H1 (cell line): ENCODE measurements around the gene TUT7. TPM values are rescaled to one million over a fixed set of nuclear protein-coding genes. Genes with fewer than 3 reads are reported as not detected.

Experiments
- CTCF ChIA-PET: fragments of 300-600 bp; sonication (Branson Sonifier 250); formaldehyde crosslinking; loops from one replicate; lab custom pipeline; 2021; ENCODE audit not compliant: partially characterized antibody; lab: Charles Lee
- POLR2A ChIA-PET: fragments of 300-600 bp; sonication (Branson Sonifier 250); formaldehyde crosslinking; loops from one replicate; lab custom pipeline; 2021; ENCODE audit warnings: inconsistent platforms; ENCODE audit not compliant: partially characterized antibody; lab: Charles Lee
- DNase-seq, 2 experiments: peaks; one replicate each; pipeline versions ENCODE4 v3.0.0 to v3.0.0-alpha.2; 2010 to 2022; ENCODE audit warnings: low spot score in 2 of 2, low read depth in 1 of 2, mixed read lengths in 1 of 2
- FAIRE-seq: peaks from 2 replicates; lab custom pipeline; 2011; peaks lifted over from hg19 to GRCh38; lab: Jason Lieb, UNC
- H2AFZ ChIP-seq: 2 replicates; pipeline ENCODE4 v1.8.1; 2012; ENCODE audit warnings: low read length, inconsistent platforms
- H2AK5ac ChIP-seq: 2 replicates; pipeline ENCODE4 v1.6.1; 2013; ENCODE audit warnings: low read depth, low read length
- H2BK120ac ChIP-seq: replicated peaks from 2 replicates; pipeline ENCODE3; 2013; ENCODE audit warnings: low read depth, low read length, inconsistent platforms
- H2BK12ac ChIP-seq: 2 replicates; pipeline ENCODE4 v1.6.1; 2013; ENCODE audit warnings: low read depth, low read length
- H2BK15ac ChIP-seq: 2 replicates; pipeline ENCODE4 v1.6.1; 2013; ENCODE audit warnings: low read length
- H2BK20ac ChIP-seq: 2 replicates; pipeline ENCODE4 v1.6.1; 2013; ENCODE audit warnings: low read length
- H2BK5ac ChIP-seq: 2 replicates; pipeline ENCODE4 v1.6.1; 2013; ENCODE audit warnings: low read depth, low read length
- H3K14ac ChIP-seq: 2 replicates; pipeline ENCODE4 v1.6.1; 2013; ENCODE audit warnings: inconsistent platforms; ENCODE audit not compliant: insufficient read length
- H3K18ac ChIP-seq: 2 replicates; pipeline ENCODE4 v1.6.1; 2013; ENCODE audit warnings: low read length; ENCODE audit errors: extremely low read depth
- H3K23ac ChIP-seq: 2 replicates; pipeline ENCODE4 v1.6.1; 2013; ENCODE audit warnings: inconsistent platforms; ENCODE audit not compliant: insufficient read length
- H3K23me2 ChIP-seq: 2 replicates; pipeline ENCODE4 v1.6.1; 2013; ENCODE audit warnings: low read depth, low read length
- H3K27ac ChIP-seq: 2 replicates; pipeline ENCODE4 v1.6.1; 2011; ENCODE audit warnings: low read depth, low read length, inconsistent platforms
- H3K27me3 ChIP-seq, 4 experiments: replicated peaks in 1 of 4; 1 replicate in 1 of 4; 2 replicates in 3 of 4; pipeline versions ENCODE4 v1.6.1 to v1.8.1; 2011 to 2013; ENCODE audit warnings: low read length in 3 of 4, mild to moderate bottlenecking in 3 of 4, inconsistent platforms in 2 of 4, mixed read lengths in 2 of 4, moderate library complexity in 1 of 4; ENCODE audit not compliant: control insufficient read depth in 3 of 4, insufficient read depth in 3 of 4; ENCODE audit errors: extremely low read depth in 1 of 4
- H3K36me3 ChIP-seq, 4 experiments: 2 replicates each; pipeline versions ENCODE4 v1.6.1 to v1.8.1; 2011 to 2013; ENCODE audit warnings: mild to moderate bottlenecking in 4 of 4, low read length in 3 of 4, moderate library complexity in 2 of 4, control low read depth in 1 of 4, inconsistent platforms in 1 of 4; ENCODE audit not compliant: insufficient read depth in 4 of 4, control insufficient read depth in 2 of 4
- H3K4ac ChIP-seq: replicated peaks from 2 replicates; pipeline ENCODE3; 2013; ENCODE audit warnings: low read length, low read depth, mixed read lengths, inconsistent platforms; ENCODE audit not compliant: insufficient read length
- H3K4me1 ChIP-seq, 4 experiments: replicated peaks in 1 of 4; 1 replicate in 1 of 4; 2 replicates in 3 of 4; pipeline versions ENCODE4 v1.6.1 to v1.8.1; 2011 to 2013; ENCODE audit warnings: low read length in 3 of 4, inconsistent platforms in 2 of 4, mixed read lengths in 1 of 4; ENCODE audit not compliant: insufficient read depth in 4 of 4, control insufficient read depth in 3 of 4
- H3K4me2 ChIP-seq, 2 experiments: 2 replicates each; pipeline versions ENCODE4 v1.6.1 to v1.8.1; 2011 to 2013; ENCODE audit warnings: low read depth in 2 of 2, low read length in 2 of 2, control low read depth in 1 of 2, inconsistent platforms in 1 of 2, mild to moderate bottlenecking in 1 of 2; ENCODE audit not compliant: insufficient read depth in 1 of 2
- H3K4me3 ChIP-seq, 4 experiments: fragments of 200-600, 300-600 bp in 1 of 4; sonication (generic), shearing (Covaris generic), sonication (Bioruptor Twin) in 1 of 4; 2 replicates each; pipeline versions ENCODE4 v1.5.1 to v1.8.1; 2011 to 2016; ENCODE audit warnings: low read length in 4 of 4, low read depth in 3 of 4, control low read depth in 2 of 4, inconsistent platforms in 2 of 4, mild to moderate bottlenecking in 2 of 4, mixed read lengths in 1 of 4, moderate library complexity in 1 of 4; ENCODE audit not compliant: insufficient read depth in 2 of 4; ENCODE audit errors: extremely low read depth in 1 of 4
- H3K56ac ChIP-seq: replicated peaks from 2 replicates; pipeline ENCODE3; 2013; ENCODE audit warnings: low read depth, mild to moderate bottlenecking, mixed read lengths, low read length, inconsistent platforms; ENCODE audit not compliant: insufficient read length
- H3K79me1 ChIP-seq: 2 replicates; pipeline ENCODE4 v1.6.1; 2013; ENCODE audit warnings: low read depth, low read length, control low read depth
- H3K79me2 ChIP-seq, 2 experiments: 2 replicates each; pipeline versions ENCODE4 v1.6.1 to v1.8.1; 2012 to 2013; ENCODE audit warnings: low read length in 2 of 2, mild to moderate bottlenecking in 2 of 2, inconsistent platforms in 1 of 2; ENCODE audit not compliant: insufficient read depth in 2 of 2, control insufficient read depth in 1 of 2
- H3K9ac ChIP-seq, 4 experiments: replicated peaks in 1 of 4; 1 replicate in 1 of 4; 2 replicates in 3 of 4; pipeline versions ENCODE4 v1.6.1 to v1.8.1; 2011 to 2013; ENCODE audit warnings: low read depth in 3 of 4, low read length in 3 of 4, control low read depth in 2 of 4, mild to moderate bottlenecking in 2 of 4, moderate library complexity in 2 of 4, inconsistent platforms in 1 of 4; ENCODE audit errors: extremely low read depth in 1 of 4
- H3K9me3 ChIP-seq, 2 experiments: 2 replicates each; pipeline versions ENCODE4 v1.6.1 to v1.8.1; 2012 to 2013; ENCODE audit warnings: mild to moderate bottlenecking in 2 of 2, moderate library complexity in 2 of 2, control low read depth in 1 of 2, inconsistent platforms in 1 of 2, low read depth in 1 of 2, low read length in 1 of 2, mixed read lengths in 1 of 2; ENCODE audit not compliant: insufficient read depth in 2 of 2
- H4K20me1 ChIP-seq, 2 experiments: replicated peaks in 1 of 2; 2 replicates each; pipeline versions ENCODE3 to v1.8.1; 2011 to 2013; ENCODE audit warnings: inconsistent platforms in 2 of 2, low read length in 2 of 2, mild to moderate bottlenecking in 1 of 2; ENCODE audit not compliant: insufficient read depth in 2 of 2, control insufficient read depth in 1 of 2
- H4K5ac ChIP-seq: 2 replicates; pipeline ENCODE4 v1.6.1; 2013; ENCODE audit warnings: low read length, low read depth, mixed read lengths, inconsistent platforms; ENCODE audit not compliant: insufficient read length
- H4K8ac ChIP-seq: 2 replicates; pipeline ENCODE4 v1.8.0; 2013; ENCODE audit warnings: mild to moderate bottlenecking, moderate library complexity, low read length, inconsistent platforms; ENCODE audit not compliant: insufficient read depth; ENCODE audit errors: extremely low read depth
- H4K91ac ChIP-seq: replicated peaks from 2 replicates; pipeline ENCODE3; 2013; ENCODE audit warnings: low read length, mixed read lengths, inconsistent platforms; ENCODE audit not compliant: insufficient read length
- ATF3 ChIP-seq: IDR thresholded peaks from 2 replicates; pipeline ENCODE4 v1.6.1; 2011; ENCODE audit warnings: low read depth, mild to moderate bottlenecking, low read length; ENCODE audit not compliant: insufficient read depth
- CTBP2 ChIP-seq: IDR thresholded peaks from 2 replicates; pipeline ENCODE4 v1.7.0; 2011; ENCODE audit warnings: borderline replicate concordance, mild to moderate bottlenecking, moderate library complexity, mixed read lengths, low read length; ENCODE audit not compliant: insufficient read depth, insufficient read length
- GTF2F1 ChIP-seq: IDR thresholded peaks from 2 replicates; pipeline ENCODE4 v1.6.1; 2012; ENCODE audit warnings: low read depth, low read length, improper control_type of control experiment, borderline replicate concordance
- HDAC2 ChIP-seq, 2 experiments: fragments of 300-600 bp in 1 of 2; sonication (generic) in 1 of 2; IDR thresholded peaks; 2 replicates each; pipeline ENCODE4 v1.6.1; 2011 to 2012; ENCODE audit warnings: low read depth in 2 of 2, low read length in 2 of 2, mild to moderate bottlenecking in 2 of 2, moderate library complexity in 2 of 2, borderline replicate concordance in 1 of 2, inconsistent platforms in 1 of 2
- KDM4A ChIP-seq: IDR thresholded peaks from one replicate; pipeline ENCODE4 v1.7.1; 2012; ENCODE audit warnings: low read depth, mild to moderate bottlenecking, moderate library complexity, low read length, inconsistent platforms; ENCODE audit not compliant: severe bottlenecking
- POLR2A ChIP-seq, 2 experiments: IDR thresholded peaks; 1 replicate in 1 of 2; 2 replicates in 1 of 2; pipeline ENCODE4 v1.6.1; 2011; ENCODE audit warnings: low read depth in 2 of 2, low read length in 2 of 2, mild to moderate bottlenecking in 2 of 2; ENCODE audit errors: control extremely low read depth in 1 of 2
- RAD21 ChIP-seq, 2 experiments: IDR thresholded peaks in 1 of 2; conservative IDR thresholded peaks in 1 of 2; 2 replicates each; pipeline ENCODE4 v1.6.1; 2011; ENCODE audit warnings: low read depth in 2 of 2, low read length in 2 of 2, improper control_type of control experiment in 1 of 2, inconsistent platforms in 1 of 2, mild to moderate bottlenecking in 1 of 2, moderate library complexity in 1 of 2
- RBBP5 ChIP-seq: IDR thresholded peaks from 2 replicates; pipeline ENCODE4 v1.7.1; 2012; ENCODE audit warnings: low read depth, mild to moderate bottlenecking, inconsistent platforms, low read length, moderate library complexity, borderline replicate concordance
- TAF1 ChIP-seq: IDR thresholded peaks from 2 replicates; pipeline ENCODE4 v1.6.1; 2011; ENCODE audit warnings: mild to moderate bottlenecking, low read depth, low read length
- TCF12 ChIP-seq: IDR thresholded peaks from 2 replicates; pipeline ENCODE4 v1.6.1; 2011; ENCODE audit warnings: low read depth, mild to moderate bottlenecking, low read length
- YY1 ChIP-seq: IDR thresholded peaks from 2 replicates; pipeline ENCODE4 v1.6.1; 2011; ENCODE audit warnings: low read depth, mild to moderate bottlenecking, low read length
- ZNF274 ChIP-seq: IDR thresholded peaks from 2 replicates; pipeline ENCODE4 v1.7.0; 2012; ENCODE audit warnings: low read length, borderline replicate concordance; ENCODE audit errors: extremely low read depth
- WGBS, 2 experiments: shearing (Covaris generic) in 1 of 2; methylation state at CpG; one replicate each; pipeline versions ENCODE4 v1.1.6 to v1.1.7; 2013 to 2015; ENCODE audit warnings: low lambda C conversion rate in 2 of 2, mixed read lengths in 2 of 2, inconsistent platforms in 1 of 2, low coverage in 1 of 2, missing lambda C conversion rate in 1 of 2; ENCODE audit not compliant: insufficient replicate concordance in 2 of 2, insufficient coverage in 1 of 2, insufficient read length in 1 of 2; ENCODE audit errors: extremely low coverage in 1 of 2, missing lambda C conversion rate in 1 of 2; 5-methylcytosine and 5-hydroxymethylcytosine counted together
- polyA plus RNA-seq, 7 experiments: library from polyadenylated mRNA; depleted of rRNA in 3 of 7; stranded (reverse) in 5 of 7; unstranded in 2 of 7; fragments of >200 nt in 5 of 7; fragments of 200-250 nt in 2 of 7; gene quantifications; 1 replicate in 5 of 7; 2 replicates in 1 of 7; 4 replicates in 1 of 7; pipeline versions ENCODE4 v1.2.1 to v1.2.3, GENCODE V29; 2011 to 2013; ENCODE audit warnings: missing spikeins in 2 of 7, mixed read lengths in 2 of 7
- total RNA-seq: library from RNA; stranded (reverse); fragmentation: NEBNext Ultra II Directional; extraction: Animal tissue kit (Norgen Biotek cat#: 25700); gene quantifications from 2 replicates; pipeline ENCODE4 v1.2.1, GENCODE V29; 2021

Gene TUT7
- total and polyA plus RNA-seq, 2 of the 8 experiments (the other 6 are each of a cell fraction or from before 2014, with no cell fraction given): 4.8 to 19.3 TPM

DNA sequence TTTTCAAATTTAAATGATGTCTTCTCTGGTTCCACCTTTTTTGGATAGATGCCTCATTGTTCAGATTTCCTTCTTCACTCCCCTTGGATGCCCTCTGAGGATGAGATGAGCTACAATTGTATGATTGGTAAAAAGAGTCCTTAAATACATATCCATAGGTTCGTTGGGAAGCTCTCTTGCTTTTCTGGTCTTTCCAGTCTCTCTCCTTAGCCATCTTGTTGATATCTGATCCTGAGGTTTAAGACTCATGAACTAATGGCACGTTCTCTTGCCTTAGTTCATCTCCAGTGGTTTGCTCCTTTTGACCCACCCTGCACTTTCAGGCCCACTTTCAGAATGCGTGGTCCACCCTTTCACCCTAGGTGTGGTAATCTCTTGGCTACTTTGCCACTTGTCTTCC, 33.2 kb upstream of the TUT7 start:
- H4K20me1 ChIP-seq: no peaks in the 10 kb centered on the region
- no peak overlapping the region for H3K14ac ChIP-seq
- no peak overlapping the region for H4K5ac ChIP-seq
- H3K27me3 ChIP-seq: no peaks in the 10 kb centered on the region
- no peak overlapping the region for H4K8ac ChIP-seq
- no peak overlapping the region for H2BK20ac ChIP-seq
- H3K27ac ChIP-seq: no peak overlapping the region
- H4K91ac ChIP-seq: no peak overlapping the region
- no peaks in the 10 kb centered on the region for H3K36me3 ChIP-seq
- H2BK5ac ChIP-seq: no peak overlapping the region
- no peak overlapping the region for H3K23ac ChIP-seq
- H2AK5ac ChIP-seq: no peak overlapping the region
- peaks cover 6 to 16% of the 10 kb centered on the region in 2 experiments; a peak in 2 of 4 replicates for H3K9me3 ChIP-seq
- H3K4ac ChIP-seq: no peak overlapping the region
- no peaks in the 10 kb centered on the region for H3K79me2 ChIP-seq
- H3K4me2 ChIP-seq: no peak overlapping the region
- 69% methylated on average over 3 of the region's 3 CpGs; no CpG with 5 or more reads in 1 of the 2 experiments for WGBS, 2 experiments
- ChIA-PET POLR2A (no interaction called here), CTCF (no interaction called here)
- no peak overlapping the region for H2BK120ac ChIP-seq
- no peak overlapping the region for H2BK15ac ChIP-seq
- no peak for DNase-seq
- no peak overlapping the region for H3K18ac ChIP-seq
- no peak for TF ChIP-seq RBBP5
- no peak for TF ChIP-seq GTF2F1
- TF ChIP-seq POLR2A (IDR thresholded peaks at IDR 0.05; ENCODE audit: control extremely low read depth in 1 of 2, low read depth in 2 of 2, low read length in 2 of 2): no peak
- no peak for TF ChIP-seq ZNF274
- TF ChIP-seq YY1: no peak
- no peak for TF ChIP-seq TCF12
- no peak for TF ChIP-seq ATF3
- no peak for TF ChIP-seq RAD21 (IDR thresholded peaks at IDR 0.05 in 1 of 2, conservative IDR thresholded peaks at IDR 0.05 in 1 of 2; ENCODE audit: low read depth in 2 of 2, low read length in 2 of 2)
- no peak for TF ChIP-seq CTBP2
- no peak for TF ChIP-seq TAF1
- TF ChIP-seq KDM4A: no peak
- no peak for TF ChIP-seq HDAC2 (IDR thresholded peaks at IDR 0.05; ENCODE audit: borderline replicate concordance in 1 of 2, low read depth in 2 of 2, low read length in 2 of 2)
- no peak overlapping the region for H3K56ac ChIP-seq
- FAIRE-seq: no peak
- H3K9ac ChIP-seq: no peak overlapping the region
- no peaks in the 10 kb centered on the region for H3K4me1 ChIP-seq
- H2AFZ ChIP-seq: peak overlapping the region; percentile 53; the same call in 1 of the 2 replicates
- no peaks in the 10 kb centered on the region for H3K23me2 ChIP-seq
- H3K79me1 ChIP-seq: no peaks in the 10 kb centered on the region
- no peak overlapping the region for H3K4me3 ChIP-seq
- no peak overlapping the region for H2BK12ac ChIP-seq
